Activated naive CD8-positive, alpha-beta T cell treated with anti-CD3 and anti-CD28 coated beads, Interleukin-2, amount 50 U/mL, for 16 hours (primary cell): ENCODE results near the gene HOXA13.

Experiments used
- DNase-seq: peaks from one replicate; pipeline ENCODE4 v3.0.0-alpha.2; 2020; ENCODE audit warnings: low read depth, low spot score

HOXA13 gene

DNA sequence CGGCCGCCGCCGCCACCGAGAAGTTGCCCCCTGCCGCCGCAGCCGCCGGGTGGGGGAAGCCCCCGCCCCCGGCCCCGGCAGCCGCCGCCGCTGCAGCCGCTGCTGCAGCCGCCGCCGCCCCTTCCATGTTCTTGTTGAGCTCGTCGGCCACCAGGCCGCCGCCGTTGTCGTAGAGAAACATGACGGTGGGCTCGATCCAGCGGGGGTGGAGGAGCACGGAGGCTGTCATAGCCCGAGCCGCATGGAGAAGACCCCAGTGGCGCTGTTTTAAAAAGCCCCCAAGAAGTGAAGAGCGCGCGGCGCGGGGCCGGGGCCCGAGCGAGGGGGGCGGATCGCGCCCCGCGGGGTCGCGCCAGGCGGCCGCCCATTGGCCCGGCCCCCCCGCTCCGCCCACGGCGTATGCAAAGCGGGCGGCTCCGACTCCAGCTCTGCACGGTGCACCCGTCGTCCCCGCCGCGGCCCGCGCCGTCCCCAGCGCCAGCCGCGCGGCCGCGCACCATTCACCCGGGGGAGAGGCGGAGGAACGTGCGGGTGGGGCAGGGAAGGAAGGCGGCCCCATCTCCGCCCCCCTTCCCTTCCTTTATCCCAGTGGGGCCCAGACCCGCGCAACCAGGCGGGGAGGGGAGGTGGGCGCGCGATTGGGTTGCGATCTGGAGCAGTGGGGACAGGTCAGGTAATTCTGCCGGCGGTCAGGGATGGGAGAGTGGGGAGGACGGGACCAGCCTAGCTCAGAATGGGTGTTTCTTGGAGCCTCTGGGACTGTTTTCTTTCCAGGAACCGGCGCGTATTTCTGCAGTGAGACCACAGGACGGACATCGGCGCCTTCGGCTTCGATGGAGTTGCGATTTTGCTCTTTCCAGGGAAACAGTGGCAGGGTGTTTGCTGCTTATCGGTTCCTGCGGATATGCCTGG, at the start of gene HOXA13:
Gene HOXA13, minus strand, starts transcription at position 243 of the 912 bp plus-strand sequence. Its CDS starts 14 bp downstream, at position 229.
- DNase-seq, result no peak

GRCh38 chr7:27248911-27249723, 49.2 kb upstream of the HOXA13 start:
- no peak for DNase-seq

DNA sequence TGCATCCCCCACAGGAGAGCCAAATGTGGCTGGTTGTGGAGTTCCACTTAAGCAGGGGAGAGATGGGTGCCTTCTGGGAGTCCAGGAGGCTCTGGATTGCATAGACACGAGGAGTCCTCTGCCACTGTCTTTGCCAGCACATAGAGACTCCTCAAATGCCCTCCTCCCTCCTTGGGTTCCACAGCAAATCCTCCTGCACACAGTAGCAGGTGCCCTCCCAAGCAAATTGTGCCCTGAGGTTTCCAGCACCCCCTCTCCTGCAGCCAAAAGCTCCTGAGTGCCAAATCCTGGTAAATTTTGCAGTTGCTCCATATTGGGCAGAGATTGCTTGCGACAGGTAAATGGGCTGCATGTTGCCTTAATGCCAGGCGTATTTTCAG, 48.5 kb upstream of the HOXA13 start:
- no peak for DNase-seq

DNA sequence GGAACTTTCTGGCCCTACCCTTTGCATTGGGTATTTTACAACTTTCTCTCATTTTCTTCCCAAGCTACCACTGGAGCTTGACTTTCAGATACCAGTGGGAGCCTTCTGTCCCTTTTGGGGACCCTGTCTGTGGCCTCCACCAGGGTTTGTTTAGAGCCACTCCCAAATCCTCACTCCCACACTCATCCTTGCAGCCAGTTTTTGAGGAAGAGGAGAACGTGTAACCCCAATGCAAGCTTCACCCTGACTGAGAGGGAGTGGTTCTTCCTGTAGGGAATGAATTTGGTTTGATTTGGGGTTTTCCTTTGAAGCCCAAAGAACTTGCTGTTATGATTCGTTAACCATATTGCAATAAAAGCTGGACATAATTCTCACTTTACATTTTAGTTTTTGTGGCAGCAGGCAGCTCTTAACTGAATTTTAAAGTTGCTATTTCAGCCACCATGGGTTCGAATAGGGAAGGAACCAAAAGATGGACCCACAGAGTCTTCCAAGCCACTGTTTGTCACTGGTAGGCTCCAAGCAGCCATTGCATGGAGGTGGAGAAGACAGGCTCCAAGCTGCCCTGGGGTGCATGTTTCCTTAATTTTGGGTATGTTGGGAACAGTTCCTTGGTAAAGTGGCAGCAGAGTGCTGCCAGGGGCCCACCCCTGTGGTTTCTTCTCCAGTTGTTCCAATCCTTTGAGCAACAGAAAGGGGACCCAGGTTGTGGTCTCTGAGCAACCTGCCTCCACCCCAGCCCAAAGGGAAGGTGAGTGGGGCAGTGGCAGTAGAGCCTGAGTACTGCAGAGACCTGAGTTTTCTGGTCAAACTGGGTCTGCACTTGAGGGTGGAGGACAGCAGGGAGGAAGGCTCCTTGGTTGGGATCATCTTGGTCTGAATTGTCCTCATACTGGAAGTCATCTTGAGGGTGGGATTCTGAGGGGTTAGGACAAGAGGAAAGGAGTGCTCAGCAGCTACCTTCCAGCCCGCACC, 47.8 kb upstream of the HOXA13 start:
- DNase-seq, result no peak

DNA sequence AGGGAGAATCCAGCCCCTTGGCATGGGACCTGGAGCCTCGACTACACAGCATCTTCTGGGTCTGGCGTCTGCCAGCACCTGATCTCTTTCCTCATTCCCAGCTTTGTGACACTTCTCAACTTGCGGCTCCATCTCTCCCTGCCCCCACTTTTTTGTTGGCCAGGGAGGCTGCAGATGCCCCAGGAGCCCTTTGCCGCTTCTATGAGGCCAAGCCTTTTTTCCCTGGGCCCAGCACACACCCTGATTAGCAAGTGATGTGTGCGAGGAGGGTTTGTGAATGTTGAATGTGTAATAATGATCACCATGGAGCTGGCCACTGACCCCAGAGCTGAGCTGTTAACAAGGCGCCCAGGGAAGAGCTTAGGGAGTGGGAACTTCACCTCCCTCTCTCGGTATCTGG, 47.1 kb upstream of the HOXA13 start:
- no peak for DNase-seq

GRCh38 chr7:27245798-27246691, 46.2 kb upstream of the HOXA13 start:
- no peak for DNase-seq

DNA sequence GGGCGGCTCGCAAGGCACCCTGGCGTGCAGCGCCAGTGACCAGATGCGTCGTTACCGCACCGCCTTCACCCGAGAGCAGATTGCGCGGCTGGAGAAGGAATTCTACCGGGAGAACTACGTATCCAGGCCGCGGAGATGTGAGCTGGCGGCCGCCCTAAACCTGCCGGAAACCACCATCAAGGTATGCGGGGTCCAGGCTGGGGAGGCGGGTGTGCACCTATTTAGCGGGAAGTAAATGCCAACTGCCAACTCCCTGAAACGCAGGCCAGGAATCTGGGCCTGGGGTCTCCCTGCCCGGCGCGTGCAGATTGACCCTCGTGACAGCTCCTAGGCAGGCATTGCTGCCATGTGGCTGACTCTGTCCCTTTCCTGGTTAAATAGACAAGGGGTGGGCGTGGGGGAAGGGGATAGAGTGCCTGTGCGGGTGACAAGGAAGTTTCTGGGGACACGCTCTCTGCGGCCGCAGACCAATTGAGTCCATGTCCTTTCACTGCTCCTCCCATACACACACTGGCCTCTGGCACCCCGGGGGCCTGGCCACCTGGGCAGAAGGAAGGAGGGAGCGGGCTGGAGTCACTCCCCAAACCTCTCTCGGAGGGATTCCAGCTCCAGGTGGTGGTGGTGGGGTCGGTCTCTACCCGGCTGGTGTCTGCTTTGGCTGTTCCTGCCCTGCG, 45.4 kb upstream of the HOXA13 start:
- DNase-seq, result no peak

GRCh38 chr7:27244488-27245123, 44.7 kb upstream of the HOXA13 start:
- DNase-seq, result no peak

- DNase-seq, result no peak
These were observed 43.7 kb upstream of the HOXA13 start for GRCh38 chr7:27243340-27244163.

DNA sequence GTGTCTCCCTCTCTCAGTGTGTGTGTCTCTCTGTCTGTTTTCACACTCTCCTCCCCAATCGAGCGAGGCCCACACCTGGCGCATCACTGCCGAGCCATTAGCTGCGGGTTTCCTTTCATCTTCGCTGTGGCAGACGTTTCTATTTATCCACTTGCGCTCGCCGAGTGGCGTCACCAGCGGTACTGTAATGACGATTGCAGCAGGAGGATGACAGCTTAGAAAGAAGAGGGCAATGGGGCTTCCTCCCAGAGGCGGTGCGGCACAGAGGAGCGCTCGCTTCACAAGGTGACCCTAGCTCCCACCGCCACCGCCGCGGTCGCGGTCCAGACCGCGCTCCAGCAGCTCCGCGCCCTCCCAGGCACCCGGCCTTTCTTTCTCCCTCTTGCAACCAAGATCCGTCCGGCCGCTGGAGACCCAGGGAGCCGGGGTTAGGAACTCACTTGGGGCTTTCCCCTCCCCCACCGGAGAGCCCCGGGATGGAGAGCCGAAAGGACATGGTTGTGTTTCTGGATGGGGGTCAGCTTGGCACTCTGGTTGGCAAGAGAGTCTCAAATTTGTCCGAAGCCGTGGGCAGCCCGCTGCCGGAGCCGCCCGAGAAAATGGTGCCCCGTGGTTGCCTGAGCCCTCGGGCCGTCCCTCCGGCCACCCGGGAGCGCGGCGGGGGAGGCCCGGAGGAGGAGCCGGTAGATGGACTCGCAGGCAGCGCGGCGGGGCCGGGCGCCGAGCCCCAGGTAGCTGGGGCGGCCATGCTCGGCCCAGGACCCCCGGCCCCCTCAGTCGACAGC, 42.9 kb upstream of the HOXA13 start, which contains the start of gene EVX1:
Gene EVX1, plus strand, starts transcription at position 248 of the 785 bp plus-strand sequence. Its CDS starts 229 bp downstream, at position 477.
- no peak for DNase-seq

- DNase-seq, result no peak
These were observed 42.3 kb upstream of the HOXA13 start for GRCh38 chr7:27242154-27242553.

DNA sequence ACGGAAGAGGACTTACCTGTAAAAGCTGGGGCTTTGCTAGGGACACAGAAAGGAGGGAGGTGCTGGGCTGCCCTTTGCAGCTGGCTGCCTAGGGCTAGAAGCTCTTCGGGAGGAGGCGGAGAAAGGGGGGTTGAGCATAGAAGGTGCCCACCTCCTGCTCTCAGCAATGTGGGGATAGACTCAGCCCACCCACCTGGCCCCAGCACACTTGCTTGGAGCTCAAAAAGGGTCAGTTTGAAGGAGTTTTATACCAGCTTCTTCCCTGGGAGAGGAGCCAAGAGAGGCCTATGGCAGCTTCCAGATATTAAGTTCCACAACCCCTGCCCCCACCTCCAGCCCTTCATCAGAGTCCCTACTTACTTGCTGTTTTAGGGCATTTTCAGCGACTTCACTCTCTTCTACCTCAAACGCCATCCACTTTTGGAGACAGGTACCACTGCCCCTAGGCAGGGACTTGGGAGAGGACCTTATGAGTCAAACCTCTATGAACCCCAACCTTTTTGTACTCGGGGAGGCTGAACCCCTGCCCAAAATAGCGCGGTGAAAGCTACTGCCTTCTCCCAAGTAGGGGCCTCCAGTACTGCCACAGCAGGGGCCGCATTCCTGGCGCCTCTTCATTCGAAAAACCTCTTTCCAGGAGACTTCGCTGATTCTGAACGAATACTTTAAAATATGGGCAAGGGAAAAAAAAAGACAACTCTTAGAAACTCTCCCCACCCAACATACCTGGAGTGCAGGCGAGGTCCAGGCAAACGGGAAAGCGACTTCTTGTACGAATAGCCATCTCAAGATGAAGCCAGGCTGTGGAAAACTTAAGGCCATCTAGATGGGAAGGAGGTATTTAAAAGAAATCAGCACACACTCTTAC, 41.5 kb upstream of the HOXA13 start:
- no peak for DNase-seq

DNA sequence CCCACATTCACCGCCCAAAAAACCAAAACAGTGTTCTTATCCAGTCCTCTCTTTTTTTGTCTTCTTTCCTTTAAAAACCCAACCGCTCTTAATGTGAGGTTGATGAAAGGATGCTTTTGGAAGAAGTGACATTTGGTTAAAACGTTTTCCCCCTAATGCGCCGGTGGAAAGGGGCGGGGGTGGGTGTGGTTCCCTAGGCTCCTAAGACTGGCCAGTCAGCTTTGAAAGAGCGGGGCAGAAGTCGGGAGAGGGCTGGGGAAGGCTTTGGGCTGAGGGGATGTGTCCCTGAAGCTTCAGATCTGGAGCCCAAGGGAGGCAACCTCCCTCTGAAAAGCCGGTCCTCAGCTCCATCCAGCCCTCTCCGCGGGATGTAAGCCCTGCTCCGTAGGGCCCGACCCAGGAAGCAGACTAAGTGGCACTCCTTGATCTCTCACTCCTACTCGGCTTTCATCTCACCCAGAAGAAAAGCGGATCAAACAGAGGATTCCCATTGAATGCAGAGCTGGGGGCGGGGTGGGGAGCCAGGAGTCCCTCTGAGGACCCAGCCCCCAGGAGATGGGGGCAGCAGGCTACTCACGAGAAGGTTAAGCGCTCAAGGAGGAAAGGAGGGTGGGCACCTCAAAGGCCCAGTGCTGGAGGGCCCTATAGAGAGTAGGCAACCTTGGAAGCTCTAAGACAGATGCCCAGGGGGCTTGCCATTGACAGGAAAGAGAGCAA, 40.3 kb upstream of the HOXA13 start:
- DNase-seq, result no peak

DNA sequence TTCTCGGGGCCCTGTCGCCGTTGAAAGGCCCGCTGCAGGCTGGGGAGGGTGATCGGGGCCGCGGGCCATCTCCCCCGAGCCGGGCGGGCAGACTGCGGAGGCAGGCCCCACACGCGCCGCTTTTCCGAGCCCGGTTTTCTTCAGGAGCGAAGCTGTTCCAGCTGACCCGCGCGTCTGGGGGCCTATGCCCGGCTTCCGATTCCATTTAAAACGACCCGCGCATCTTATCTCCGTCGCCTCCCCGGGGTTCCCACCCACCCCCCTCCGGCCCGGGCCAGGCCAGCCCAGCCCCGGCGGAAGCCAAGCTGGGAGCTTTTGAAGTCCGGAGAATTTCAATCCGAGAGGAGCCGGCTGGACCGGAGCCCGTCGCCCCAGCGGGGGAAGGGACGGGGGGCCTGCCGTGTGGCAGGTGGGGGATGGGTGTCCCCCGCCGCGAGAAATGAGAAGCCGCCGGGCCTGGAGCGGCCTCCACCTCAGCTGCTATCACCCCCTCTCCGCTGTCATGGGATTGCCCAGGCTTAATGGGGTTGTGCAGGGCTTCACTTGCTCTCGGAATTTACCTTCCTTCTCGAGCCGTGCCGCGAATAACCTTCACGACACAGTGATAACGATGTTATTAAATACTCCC, 39.6 kb upstream of the HOXA13 start:
- DNase-seq, result no peak

DNA sequence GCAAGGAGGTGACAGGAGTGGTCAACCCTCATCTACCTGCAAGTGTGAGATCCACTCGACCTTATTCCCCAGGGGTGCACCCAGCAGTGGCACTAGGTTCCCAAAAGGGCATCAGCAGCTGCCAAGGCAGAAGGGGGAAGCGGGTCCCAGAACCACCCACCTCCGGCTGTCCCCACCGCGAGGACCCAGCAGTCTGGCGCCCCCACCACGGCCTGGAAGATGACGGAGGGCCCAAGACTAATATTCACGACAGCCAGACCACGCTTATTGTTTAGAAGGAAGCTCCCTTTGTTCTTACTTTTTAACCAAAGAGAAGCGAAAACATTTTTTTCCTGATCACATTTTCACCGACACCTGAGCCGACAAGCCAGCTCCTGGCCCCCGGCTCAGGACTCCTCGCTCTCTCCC, 39.1 kb upstream of the HOXA13 start:
- no peak for DNase-seq
